ENCODE results near the gene MESP2. TPM values are rescaled to one million over a fixed set of nuclear protein-coding genes. Genes with fewer than 3 reads are reported as not detected.

MESP2 gene
- total and polyA plus RNA-seq, 9 of the 15 experiments (the other 6 are each of a cell fraction or from before 2014, with no cell fraction given) = 0.08 to 0.82 (median 0.37) TPM

- Histone ChIP-seq H3K27ac (ENCODE audit: extremely low read depth, low read depth, low read length) (no peak overlapping the region), H3K9ac (ENCODE audit: insufficient read depth in 1 of 2, low read depth in 2 of 2, low read length in 2 of 2) (no peak overlapping the region), H3K4me2 (ENCODE audit: insufficient read depth, low read length) (no peak overlapping the region), H3K9me1 (ENCODE audit: control insufficient read depth, insufficient read depth, low read length) (no peaks in the 10 kb centered on the region), H3K79me2 (ENCODE audit: control insufficient read depth, insufficient read depth, low read length) (no peaks in the 10 kb centered on the region), H3K4me3 (no peak overlapping the region), H3K27me3 (ENCODE audit: control insufficient read depth in 2 of 2, insufficient read depth in 2 of 2, low read length in 2 of 2) (peaks cover 7 to 50% of the 10 kb centered on the region in 2 experiments; a peak in 4 of 5 replicates), H3K4me1 (replicated peaks in 1 of 2; ENCODE audit: control insufficient read depth in 2 of 2, insufficient read depth in 2 of 2, low read length in 2 of 2) (peaks cover 0 to 28% of the 10 kb centered on the region in 2 experiments; a peak in 3 of 5 replicates), H3K36me3 (ENCODE audit: control insufficient read depth, insufficient read depth, low read length) (no peaks in the 10 kb centered on the region), H4K20me1 (replicated peaks; ENCODE audit: control insufficient read depth, insufficient read depth, low read length) (no peaks in the 10 kb centered on the region), H2AFZ (ENCODE audit: low read depth, low read length) (no peak overlapping the region), H3K9me3 (replicated peaks; ENCODE audit: control insufficient read depth, insufficient read depth, low read depth, low read length) (no peaks in the 10 kb centered on the region)
- DNase-seq (ENCODE audit: extremely low read depth in 1 of 4, low spot score in 3 of 4) = no peak
- in situ Hi-C loops (cut with MboI) (no loop called here), intact Hi-C loops (cut with micrococcal nuclease) (loop anchor here (10.0 kb wide), 1 partner anchor 539 kb away; no protein-coding TSS in a partner anchor)
- FAIRE-seq = peak; percentile 63
- WGBS (ENCODE audit: insufficient coverage, low coverage, missing lambda C conversion rate) = 0% methylated on average over 1 of the region's 1 CpG
- ChIA-PET POLR2A (no interaction called here), CTCF (ENCODE audit: low intra/inter-chr PET ratio) (no interaction called here)
- ATAC-seq = no peak
- TF ChIP-seq TSC22D4 (tag; IDR thresholded peaks at IDR 0.05) = 0 out of 2 replicates have a peak, but pooled peaks have one; percentile 15
- TF ChIP-seq CTBP1 (IDR thresholded peaks at IDR 0.05; ENCODE audit: borderline replicate concordance) = 0 out of 2 replicates have a peak, but pooled peaks have one; percentile 32
- no peak for TF ChIP-seq ZFP91 (CRISPR knock-in tag; IDR thresholded peaks at IDR 0.05)
- BruUV-seq (replicated peaks) = no TSS peak
Measured at GRCh38 chr15:89745768-89746167, 30.4 kb upstream of the MESP2 start.

GRCh38 chr15:89746386-89746780 lies 29.7 kb upstream of the MESP2 start:
- H3K9ac ChIP-seq (ENCODE audit: insufficient read depth in 1 of 2, low read depth in 2 of 2, low read length in 2 of 2) = no peak overlapping the region
- no peak for ATAC-seq
- 10% methylated on average over 8 of the region's 9 CpGs for WGBS (ENCODE audit: insufficient coverage, low coverage, missing lambda C conversion rate)
- no peaks in the 10 kb centered on the region for H4K20me1 ChIP-seq (replicated peaks; ENCODE audit: control insufficient read depth, insufficient read depth, low read length)
- peaks cover 0 to 34% of the 10 kb centered on the region in 2 experiments; a peak in 3 of 5 replicates for H3K4me1 ChIP-seq (replicated peaks in 1 of 2; ENCODE audit: control insufficient read depth in 2 of 2, insufficient read depth in 2 of 2, low read length in 2 of 2)
- CTCF ChIA-PET (ENCODE audit: low intra/inter-chr PET ratio) = no interaction called here
- intact Hi-C loops (cut with micrococcal nuclease) (loop anchor here (10.0 kb wide), 1 partner anchor 538 kb away; no protein-coding TSS in a partner anchor), in situ Hi-C loops (cut with MboI) (no loop called here)
- H3K9me3 ChIP-seq (replicated peaks; ENCODE audit: control insufficient read depth, insufficient read depth, low read depth, low read length) = no peaks in the 10 kb centered on the region
- POLR2A ChIA-PET = no interaction called here
- no peak overlapping the region for H3K27ac ChIP-seq (ENCODE audit: extremely low read depth, low read depth, low read length)
- H3K79me2 ChIP-seq (ENCODE audit: control insufficient read depth, insufficient read depth, low read length) = no peaks in the 10 kb centered on the region
- no peak for DNase-seq (ENCODE audit: extremely low read depth in 1 of 4, low spot score in 3 of 4)
- H3K36me3 ChIP-seq (ENCODE audit: control insufficient read depth, insufficient read depth, low read length) = no peaks in the 10 kb centered on the region
- no peak overlapping the region for H3K4me3 ChIP-seq
- no peak for FAIRE-seq
- H2AFZ ChIP-seq (ENCODE audit: low read depth, low read length) = no peak overlapping the region
- no peaks in the 10 kb centered on the region for H3K9me1 ChIP-seq (ENCODE audit: control insufficient read depth, insufficient read depth, low read length)
- peaks cover 7 to 50% of the 10 kb centered on the region in 2 experiments; a peak in 4 of 5 replicates for H3K27me3 ChIP-seq (ENCODE audit: control insufficient read depth in 2 of 2, insufficient read depth in 2 of 2, low read length in 2 of 2)
- no TSS peak for BruUV-seq (replicated peaks)
- no peak overlapping the region for H3K4me2 ChIP-seq (ENCODE audit: insufficient read depth, low read length)
- no peak for TF ChIP-seq TSC22D4 (tag; IDR thresholded peaks at IDR 0.05)
- no peak for TF ChIP-seq ARHGAP35 (IDR thresholded peaks at IDR 0.05; ENCODE audit: partially characterized antibody)
- TF ChIP-seq EGR1 (conservative IDR thresholded peaks at IDR 0.05) = 0 out of 2 replicates have a peak, but pooled peaks have one; percentile 5
- no peak for TF ChIP-seq ZNF512 (tag; IDR thresholded peaks at IDR 0.05)
- TF ChIP-seq ZHX1 (conservative IDR thresholded peaks at IDR 0.05; ENCODE audit: low read length) = no peak
- no peak for TF ChIP-seq JUN (IDR thresholded peaks at IDR 0.05; ENCODE audit: borderline replicate concordance, low read depth, low read length)
- TF ChIP-seq JUN (CRISPR knock-in tag; IDR thresholded peaks at IDR 0.05; ENCODE audit: borderline replicate concordance) = no peak
